ENCODE data around the gene ITIH3.
A peak's percentile ranks its signal among the peaks of the same experiment; 100 is the strongest.

The ITIH3 gene, protein sequence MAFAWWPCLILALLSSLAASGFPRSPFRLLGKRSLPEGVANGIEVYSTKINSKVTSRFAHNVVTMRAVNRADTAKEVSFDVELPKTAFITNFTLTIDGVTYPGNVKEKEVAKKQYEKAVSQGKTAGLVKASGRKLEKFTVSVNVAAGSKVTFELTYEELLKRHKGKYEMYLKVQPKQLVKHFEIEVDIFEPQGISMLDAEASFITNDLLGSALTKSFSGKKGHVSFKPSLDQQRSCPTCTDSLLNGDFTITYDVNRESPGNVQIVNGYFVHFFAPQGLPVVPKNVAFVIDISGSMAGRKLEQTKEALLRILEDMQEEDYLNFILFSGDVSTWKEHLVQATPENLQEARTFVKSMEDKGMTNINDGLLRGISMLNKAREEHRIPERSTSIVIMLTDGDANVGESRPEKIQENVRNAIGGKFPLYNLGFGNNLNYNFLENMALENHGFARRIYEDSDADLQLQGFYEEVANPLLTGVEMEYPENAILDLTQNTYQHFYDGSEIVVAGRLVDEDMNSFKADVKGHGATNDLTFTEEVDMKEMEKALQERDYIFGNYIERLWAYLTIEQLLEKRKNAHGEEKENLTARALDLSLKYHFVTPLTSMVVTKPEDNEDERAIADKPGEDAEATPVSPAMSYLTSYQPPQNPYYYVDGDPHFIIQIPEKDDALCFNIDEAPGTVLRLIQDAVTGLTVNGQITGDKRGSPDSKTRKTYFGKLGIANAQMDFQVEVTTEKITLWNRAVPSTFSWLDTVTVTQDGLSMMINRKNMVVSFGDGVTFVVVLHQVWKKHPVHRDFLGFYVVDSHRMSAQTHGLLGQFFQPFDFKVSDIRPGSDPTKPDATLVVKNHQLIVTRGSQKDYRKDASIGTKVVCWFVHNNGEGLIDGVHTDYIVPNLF

DNA sequence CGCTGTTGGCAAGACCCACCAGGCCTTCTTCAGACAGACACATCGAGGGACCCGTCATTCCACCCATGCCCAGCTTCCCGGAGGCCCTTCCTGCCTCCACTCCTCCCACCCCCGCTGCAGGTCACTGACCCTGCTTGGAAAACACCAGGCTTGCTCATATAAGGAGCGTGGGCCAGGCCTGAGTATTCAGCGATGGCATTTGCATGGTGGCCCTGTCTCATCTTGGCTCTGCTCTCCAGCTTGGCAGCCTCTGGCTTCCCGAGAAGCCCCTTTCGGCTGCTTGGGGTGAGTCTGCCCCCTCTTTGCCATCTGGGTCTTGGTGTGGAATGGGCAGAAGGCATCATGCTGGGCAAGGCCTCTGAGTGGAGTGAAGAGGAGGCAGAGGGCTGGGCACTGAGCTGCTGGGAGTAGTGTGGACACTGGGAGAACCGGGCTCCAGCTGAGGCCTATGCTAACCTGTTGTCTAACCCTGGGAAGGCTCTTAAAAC is at the start of gene ITIH3:
Gene ITIH3 (plus strand): TSS at position 185 of the 488 bp plus-strand sequence. CDS start 8 bp downstream, at position 193.
- no peak within 1 kb of the TSS for H3K27ac Mint-ChIP-seq
- H3K9me3 Mint-ChIP-seq, result no peaks in the 10 kb centered on the region
- intact Hi-C loops (cut with micrococcal nuclease), result no loop called here
- H3K4me1 Mint-ChIP-seq (ENCODE audit: low read depth), result no peaks in the 10 kb centered on the region
- no peak within 1 kb of the TSS for H3K4me3 Mint-ChIP-seq
- no peaks in the 10 kb centered on the region for H3K36me3 Mint-ChIP-seq (ENCODE audit: low read depth)
- H3K27me3 Mint-ChIP-seq, result peaks cover 2% of the 10 kb centered on the region

DNA sequence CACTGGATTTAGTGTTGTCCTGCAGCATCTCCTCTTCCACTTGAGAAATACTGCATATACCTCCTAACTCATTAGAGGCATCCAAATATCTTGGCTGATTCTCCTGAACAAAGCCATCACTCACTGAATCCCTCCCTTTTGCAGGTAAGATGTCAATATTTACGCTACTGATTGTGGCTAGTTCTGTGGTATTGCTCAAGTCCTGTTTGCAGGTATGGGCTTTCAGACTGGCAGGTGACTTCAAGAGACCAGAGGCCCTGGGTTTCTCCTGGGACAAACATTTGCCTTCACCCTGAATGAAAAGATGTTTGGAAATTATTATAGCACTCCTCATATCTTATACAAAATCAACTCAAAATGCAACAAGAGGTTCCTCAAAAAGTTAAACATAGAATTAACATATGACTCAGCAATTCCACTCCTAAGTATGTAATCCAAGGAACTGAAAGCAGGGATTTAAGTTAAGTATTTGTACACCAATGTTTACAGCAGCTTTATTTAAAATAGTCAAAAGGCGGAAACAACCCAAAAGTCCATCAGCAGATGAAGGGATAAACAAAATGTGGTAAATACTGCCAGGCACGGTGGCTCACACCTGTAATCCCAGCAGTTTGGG is 42.4 kb upstream of the ITIH3 start:
- Mint-ChIP-seq H3K27me3 (no peaks in the 10 kb centered on the region), H3K9me3 (no peaks in the 10 kb centered on the region), H3K4me3 (peak overlapping the region; percentile 26), H3K27ac (peak overlapping the region; percentile 76), H3K4me1 (ENCODE audit: low read depth) (peaks cover 24% of the 10 kb centered on the region), H3K36me3 (ENCODE audit: low read depth) (peaks cover 88% of the 10 kb centered on the region)
- intact Hi-C loops (cut with micrococcal nuclease), result no loop called here

DNA sequence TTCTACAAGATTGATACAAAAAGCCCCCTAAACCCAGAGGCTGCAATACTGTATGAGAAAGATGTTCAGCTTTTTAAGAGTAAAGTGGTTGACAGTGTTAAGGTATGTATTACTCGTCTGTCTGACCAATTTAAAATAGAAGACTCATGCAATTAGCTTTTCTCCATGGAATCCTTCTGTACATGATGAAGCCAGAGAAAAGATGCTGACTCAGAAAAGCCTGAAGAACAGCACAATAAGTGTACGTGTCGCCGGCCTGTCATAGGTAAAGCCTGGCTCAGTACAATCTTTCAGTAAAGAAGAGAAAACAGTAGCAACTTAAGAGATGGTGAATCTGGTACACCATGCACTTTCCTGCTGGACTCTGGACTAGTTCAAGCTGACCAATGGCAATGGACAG is 40.2 kb upstream of the ITIH3 start:
- no peak overlapping the region for H3K4me3 Mint-ChIP-seq
- no peaks in the 10 kb centered on the region for H3K9me3 Mint-ChIP-seq
- peaks cover 26% of the 10 kb centered on the region for H3K4me1 Mint-ChIP-seq (ENCODE audit: low read depth)
- peaks cover 91% of the 10 kb centered on the region for H3K36me3 Mint-ChIP-seq (ENCODE audit: low read depth)
- H3K27me3 Mint-ChIP-seq, result no peaks in the 10 kb centered on the region
- no peak overlapping the region for H3K27ac Mint-ChIP-seq
- intact Hi-C loops (cut with micrococcal nuclease), result no loop called here

DNA sequence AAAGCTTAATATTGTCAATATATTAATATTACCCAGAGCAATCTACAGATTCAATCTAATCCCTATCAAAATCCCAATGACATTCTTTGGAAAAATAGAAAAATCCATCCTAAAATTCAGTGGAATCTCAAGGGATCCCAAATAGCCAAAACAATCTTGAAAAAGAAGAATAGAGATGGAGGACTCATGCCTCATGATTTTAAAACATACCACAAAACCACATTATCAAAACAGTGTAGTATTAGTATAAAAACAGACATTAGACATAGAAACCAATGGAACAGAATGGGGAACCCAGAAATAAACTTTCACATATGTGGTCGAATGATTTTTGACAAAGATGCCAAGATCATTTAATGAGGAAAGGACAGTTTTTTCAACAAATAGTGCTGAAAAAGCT is 38.5 kb upstream of the ITIH3 start:
- Mint-ChIP-seq H3K27ac (no peak overlapping the region), H3K4me3 (no peak overlapping the region), H3K9me3 (no peaks in the 10 kb centered on the region), H3K27me3 (no peaks in the 10 kb centered on the region), H3K4me1 (ENCODE audit: low read depth) (peaks cover 28% of the 10 kb centered on the region), H3K36me3 (ENCODE audit: low read depth) (peaks cover 89% of the 10 kb centered on the region)
- intact Hi-C loops (cut with micrococcal nuclease), result no loop called here

DNA sequence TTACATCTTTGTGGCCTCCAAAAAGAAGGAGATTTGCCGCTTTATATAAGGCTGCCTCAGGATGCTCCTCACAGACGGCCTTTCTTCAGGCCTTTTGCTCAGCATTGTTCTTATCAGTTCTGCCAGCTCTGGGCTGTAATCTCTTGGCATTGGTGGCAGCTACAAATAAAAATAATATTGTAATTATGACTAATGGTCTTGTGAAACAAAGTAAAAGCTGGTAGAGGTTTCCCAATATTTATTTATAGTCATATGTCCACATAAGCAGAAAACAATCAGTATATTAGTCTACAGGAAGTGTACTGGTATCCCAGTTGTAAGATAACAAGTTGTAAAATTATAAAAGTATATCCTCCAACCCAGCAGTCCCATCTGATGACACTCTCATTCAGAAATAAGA is 31.1 kb upstream of the ITIH3 start:
- no peaks in the 10 kb centered on the region for H3K27me3 Mint-ChIP-seq
- no peak overlapping the region for H3K4me3 Mint-ChIP-seq
- H3K27ac Mint-ChIP-seq, result peak overlapping the region; percentile 89
- H3K9me3 Mint-ChIP-seq, result no peaks in the 10 kb centered on the region
- H3K36me3 Mint-ChIP-seq (ENCODE audit: low read depth), result peaks cover 76% of the 10 kb centered on the region
- intact Hi-C loops (cut with micrococcal nuclease), result no loop called here
- H3K4me1 Mint-ChIP-seq (ENCODE audit: low read depth), result peaks cover 27% of the 10 kb centered on the region

DNA sequence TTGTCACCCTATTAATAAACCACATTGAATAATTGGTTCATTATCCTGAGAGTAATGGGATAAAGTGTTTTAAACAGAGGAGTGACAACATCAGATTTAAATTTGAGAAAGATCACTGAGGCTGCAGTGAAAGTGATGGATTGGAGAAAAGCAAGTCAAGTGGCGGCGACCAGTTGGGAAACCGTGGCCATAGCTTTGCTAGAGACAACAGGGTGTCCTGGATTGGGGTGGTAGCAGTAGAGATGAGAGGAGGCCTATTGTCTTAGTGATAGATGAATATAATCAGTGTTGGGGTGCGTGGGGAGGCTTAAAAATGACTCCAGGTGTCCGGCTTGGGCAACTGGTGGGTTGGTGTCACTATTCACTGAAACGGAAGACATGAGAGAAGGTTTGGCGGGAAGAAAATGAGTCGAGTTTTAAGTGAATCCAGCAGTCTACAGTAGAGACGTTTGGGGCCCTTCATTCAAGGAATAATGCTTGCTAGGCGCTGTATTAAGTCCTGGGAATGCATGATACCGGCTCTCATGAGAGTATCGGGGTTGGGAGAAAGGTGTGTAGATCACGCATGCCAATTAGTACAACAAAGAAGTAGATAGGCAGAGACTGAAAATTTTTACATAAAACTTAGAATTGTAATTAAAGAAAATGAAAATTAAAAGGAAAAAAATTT is 24.7 kb upstream of the ITIH3 start:
- intact Hi-C loops (cut with micrococcal nuclease), result no loop called here

DNA sequence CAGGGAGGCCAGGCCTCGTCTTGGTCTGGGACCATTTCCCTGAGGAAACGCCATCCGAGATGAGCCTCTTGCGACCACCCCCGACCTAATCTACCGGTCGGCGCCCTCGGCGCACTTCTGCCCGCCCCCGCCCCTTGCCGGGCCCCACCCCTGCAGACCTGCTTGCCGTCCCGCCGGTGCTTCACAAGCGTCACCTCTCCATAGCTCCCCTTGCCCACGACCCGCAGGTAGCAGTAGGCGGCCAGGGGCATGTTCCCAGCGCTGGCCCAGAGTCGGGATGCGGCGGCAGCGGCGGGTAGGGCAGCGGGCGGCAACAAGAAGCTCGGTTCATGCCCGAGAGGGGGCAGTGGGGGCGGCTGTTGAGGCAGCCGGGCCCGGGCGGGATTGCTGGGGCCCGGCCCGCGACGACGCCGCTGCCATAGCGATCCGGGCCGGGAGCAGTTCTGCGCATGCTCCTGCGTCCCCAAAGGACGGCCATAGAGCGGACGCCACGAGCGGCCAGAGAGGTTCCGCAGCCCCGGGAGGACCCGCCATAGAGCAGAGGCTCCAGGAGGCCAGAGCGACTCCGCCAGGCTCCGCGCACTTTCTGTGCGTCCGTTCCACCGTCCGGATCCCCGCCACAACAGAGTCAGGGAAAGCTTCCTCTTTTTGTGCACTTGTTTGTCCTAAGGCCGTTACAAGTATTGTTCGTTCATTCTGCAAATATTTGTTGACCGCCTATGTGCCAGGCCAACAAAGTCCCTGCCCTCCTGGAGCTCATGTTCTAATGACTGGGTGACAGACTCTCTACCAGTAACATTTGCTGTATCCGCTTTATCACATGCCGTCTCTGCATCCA is 23.9 kb upstream of the ITIH3 start, which contains the start of gene NEK4:
Gene NEK4 (minus strand): TSS at position 445 of the 838 bp plus-strand sequence. CDS start 194 bp downstream, at position 251.
- peak within 1 kb of the TSS; percentile 82 for H3K4me3 Mint-ChIP-seq
- intact Hi-C loops (cut with micrococcal nuclease), result no loop called here
- H3K9me3 Mint-ChIP-seq, result no peaks in the 10 kb centered on the region
- no peaks in the 10 kb centered on the region for H3K27me3 Mint-ChIP-seq
- H3K4me1 Mint-ChIP-seq (ENCODE audit: low read depth), result peaks cover 48% of the 10 kb centered on the region
- H3K27ac Mint-ChIP-seq, result peak within 1 kb of the TSS; percentile 97
- peaks cover 30% of the 10 kb centered on the region for H3K36me3 Mint-ChIP-seq (ENCODE audit: low read depth)

More for the DNA sequence above, 24.7 kb upstream of the ITIH3 start:
- H3K27ac Mint-ChIP-seq, result peak overlapping the region; percentile 12
- H3K4me1 Mint-ChIP-seq (ENCODE audit: low read depth), result peaks cover 40% of the 10 kb centered on the region
- H3K27me3 Mint-ChIP-seq, result no peaks in the 10 kb centered on the region
- peaks cover 38% of the 10 kb centered on the region for H3K36me3 Mint-ChIP-seq (ENCODE audit: low read depth)
- H3K9me3 Mint-ChIP-seq, result no peaks in the 10 kb centered on the region
- H3K4me3 Mint-ChIP-seq, result peak overlapping the region; percentile 76

DNA sequence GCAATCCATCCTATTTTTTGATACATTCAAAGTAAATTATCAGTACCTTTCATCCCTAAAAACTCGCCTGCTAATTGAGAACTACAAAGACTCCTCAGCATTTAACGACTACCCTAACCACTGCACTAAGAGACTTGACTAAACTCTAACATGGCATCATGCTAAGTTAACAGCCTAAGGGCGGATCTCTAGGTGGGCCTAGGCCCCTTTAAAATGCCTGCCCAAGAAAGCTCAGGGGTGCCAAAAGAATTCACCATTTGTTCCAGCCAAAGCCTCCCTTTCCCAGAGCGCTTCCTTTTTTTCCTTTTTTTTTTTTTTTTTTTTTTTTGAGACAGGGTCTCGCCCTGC is 23.3 kb upstream of the ITIH3 start:
- Mint-ChIP-seq H3K27ac (peak overlapping the region; percentile 97), H3K36me3 (ENCODE audit: low read depth) (peaks cover 25% of the 10 kb centered on the region), H3K9me3 (no peaks in the 10 kb centered on the region), H3K27me3 (no peaks in the 10 kb centered on the region), H3K4me1 (ENCODE audit: low read depth) (peaks cover 54% of the 10 kb centered on the region), H3K4me3 (peak overlapping the region; percentile 82)
- intact Hi-C loops (cut with micrococcal nuclease), result no loop called here

DNA sequence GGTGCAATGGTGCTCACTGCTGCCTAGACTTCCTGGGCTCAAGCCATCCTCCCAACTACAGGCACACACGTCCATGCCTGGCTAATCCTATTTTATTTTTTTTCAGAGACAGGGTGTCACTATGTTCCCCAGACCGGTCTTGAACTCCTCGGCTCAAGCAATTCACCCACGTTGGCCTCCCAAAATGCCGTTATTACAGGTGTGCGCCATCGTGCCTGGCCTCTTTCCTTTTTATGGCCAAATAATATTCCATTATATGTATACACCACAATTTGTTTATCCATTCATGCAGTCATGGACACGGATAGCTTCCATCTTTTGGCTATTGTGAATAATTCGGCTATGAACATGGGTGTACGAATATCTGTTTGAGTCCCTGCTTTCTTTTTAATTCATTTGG is 22.9 kb upstream of the ITIH3 start:
- intact Hi-C loops (cut with micrococcal nuclease), result no loop called here

DNA sequence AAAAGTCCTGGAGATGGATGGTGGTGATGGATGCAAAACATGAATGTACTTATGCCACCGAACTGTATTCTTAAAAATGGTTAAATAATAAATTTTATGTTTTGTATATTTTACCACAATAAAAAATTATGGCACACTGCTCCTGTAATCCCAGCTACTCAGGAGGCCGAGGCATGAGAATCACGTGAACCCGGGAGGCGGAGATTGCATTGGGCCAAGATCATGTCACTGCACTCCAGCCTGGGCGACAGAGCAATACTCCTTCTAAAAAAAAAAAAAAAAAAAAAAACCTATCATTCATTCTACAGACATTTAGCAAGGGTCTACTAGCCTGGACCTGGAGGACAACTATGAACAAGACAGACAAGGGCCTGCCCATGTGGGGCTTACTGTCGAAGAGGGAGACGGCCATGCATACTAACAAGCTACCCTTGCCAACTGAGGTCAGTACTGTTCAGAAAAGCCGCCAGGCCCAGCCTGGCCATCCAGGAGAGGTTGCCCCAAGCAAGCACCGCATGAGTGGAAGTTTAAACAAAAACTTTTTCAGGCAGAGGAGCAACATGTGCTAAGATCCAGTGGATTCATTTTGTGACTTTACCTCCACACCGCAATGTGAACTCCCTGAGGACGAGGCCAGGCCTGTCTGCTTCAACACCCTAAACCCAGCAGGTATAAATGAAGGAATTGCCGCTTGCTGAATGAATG is 21.1 kb upstream of the ITIH3 start:
- Mint-ChIP-seq H3K4me3 (no peak overlapping the region), H3K36me3 (ENCODE audit: low read depth) (peaks cover 2% of the 10 kb centered on the region), H3K27ac (peak overlapping the region; percentile 80), H3K27me3 (no peaks in the 10 kb centered on the region), H3K9me3 (no peaks in the 10 kb centered on the region), H3K4me1 (ENCODE audit: low read depth) (peaks cover 64% of the 10 kb centered on the region)
- intact Hi-C loops (cut with micrococcal nuclease), result no loop called here

More for the DNA sequence above, 22.9 kb upstream of the ITIH3 start:
- Mint-ChIP-seq H3K4me3 (peak overlapping the region; percentile 82), H3K27me3 (no peaks in the 10 kb centered on the region), H3K4me1 (ENCODE audit: low read depth) (peaks cover 56% of the 10 kb centered on the region), H3K36me3 (ENCODE audit: low read depth) (peaks cover 21% of the 10 kb centered on the region), H3K27ac (peak overlapping the region; percentile 97), H3K9me3 (no peaks in the 10 kb centered on the region)

DNA sequence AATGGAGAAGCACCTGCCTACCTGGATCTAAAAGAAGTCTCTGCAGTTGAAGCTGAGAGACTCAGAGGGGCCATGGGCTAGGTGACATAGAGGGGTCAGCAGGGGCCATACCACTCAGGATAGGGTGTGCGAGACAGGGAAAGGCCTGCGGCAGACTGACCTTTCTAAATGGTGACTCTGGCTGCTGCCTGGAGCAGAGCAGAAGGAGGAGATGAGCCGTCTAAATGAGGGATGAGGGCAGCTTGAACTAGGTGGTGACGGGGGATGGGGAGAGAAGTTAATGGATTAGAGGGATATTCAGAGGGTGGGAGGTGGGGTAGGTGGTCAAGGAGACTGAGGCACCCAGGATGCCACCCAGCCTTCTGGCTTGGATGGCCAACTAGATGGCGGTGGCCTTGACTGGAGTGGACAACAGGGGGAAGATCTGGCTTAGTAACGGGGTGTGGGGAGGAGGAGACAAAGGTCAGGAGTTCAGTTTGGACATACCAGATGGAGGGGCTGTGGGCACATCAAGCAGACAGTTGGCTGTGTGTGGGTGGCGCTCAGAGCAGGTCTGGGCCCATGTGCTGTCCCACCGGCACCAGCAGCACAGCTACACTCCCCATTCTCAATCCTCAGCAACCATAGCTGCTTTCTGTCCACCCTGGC is 20.4 kb upstream of the ITIH3 start:
- no peak overlapping the region for H3K4me3 Mint-ChIP-seq
- no peaks in the 10 kb centered on the region for H3K9me3 Mint-ChIP-seq
- H3K27ac Mint-ChIP-seq, result peak overlapping the region; percentile 80
- H3K4me1 Mint-ChIP-seq (ENCODE audit: low read depth), result peaks cover 70% of the 10 kb centered on the region
- intact Hi-C loops (cut with micrococcal nuclease), result no loop called here
- H3K27me3 Mint-ChIP-seq, result no peaks in the 10 kb centered on the region
- H3K36me3 Mint-ChIP-seq (ENCODE audit: low read depth), result no peaks in the 10 kb centered on the region
